ENCODE measurements around the gene NBEAL1.
"Not testable (repeated sequence)": the region's sequence is repeated elsewhere in the genome, so short reads cannot be mapped to it uniquely, and the experiment has no call there.

Gene NBEAL1

DNA sequence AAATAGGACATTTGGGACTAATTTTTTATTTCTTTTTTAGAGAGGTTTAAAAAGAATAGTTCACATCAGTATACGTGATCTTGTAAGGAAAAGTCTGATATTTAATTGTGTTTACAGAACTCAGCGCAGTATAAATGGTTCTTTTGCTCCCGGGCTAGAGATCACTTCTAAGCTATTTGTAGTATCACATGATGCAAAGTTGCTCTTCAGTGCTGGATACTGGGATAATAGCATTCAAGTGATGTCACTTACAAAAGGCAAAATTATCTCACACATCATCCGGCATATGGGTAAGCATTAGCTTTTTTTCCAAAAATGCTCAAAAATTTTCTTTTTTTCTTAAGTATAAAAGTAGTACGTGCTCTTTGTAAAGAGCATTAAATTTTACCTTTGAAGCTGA is 186.8 kb downstream of the NBEAL1 start:
- Histone ChIP-seq H4K20me1 (no peaks in the 10 kb centered on the region), H3K4me1 (no peaks in the 10 kb centered on the region), H3K27ac (no peak overlapping the region), H3K4me2 (no peak overlapping the region), H3K27me3 (no peaks in the 10 kb centered on the region), H3K9me3 (no peaks in the 10 kb centered on the region), H3K36me3 (no peaks in the 10 kb centered on the region), H3K9ac (no peak overlapping the region), H3K4me3 (no peak overlapping the region)
- TF ChIP-seq Cebpa-rat (IDR thresholded peaks at IDR 0.05): no peak

DNA sequence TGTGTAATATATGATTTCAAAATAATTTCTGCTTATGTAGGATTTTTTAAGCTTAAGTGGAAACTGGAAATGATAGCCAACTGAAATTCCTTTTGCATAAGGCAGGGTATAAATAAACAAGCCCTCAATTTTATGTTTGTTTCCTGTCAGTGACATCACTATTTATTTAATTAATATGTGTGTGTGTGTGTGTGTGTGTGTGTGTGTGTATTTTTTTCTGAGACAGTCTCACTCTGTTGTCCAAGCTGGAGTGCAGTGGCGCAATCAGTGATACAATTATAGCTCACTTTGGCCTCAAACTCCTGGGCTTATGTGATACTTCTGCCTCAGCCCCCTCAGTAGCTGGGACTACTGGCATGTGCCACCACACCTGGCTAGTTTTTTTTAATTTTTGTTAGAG is 194.9 kb downstream of the NBEAL1 start:
- no peak for TF ChIP-seq Cebpa-rat (IDR thresholded peaks at IDR 0.05)
- H3K4me3 ChIP-seq: no peak overlapping the region
- H3K9me3 ChIP-seq: no peaks in the 10 kb centered on the region
- H4K20me1 ChIP-seq: no peaks in the 10 kb centered on the region
- H3K27me3 ChIP-seq: no peaks in the 10 kb centered on the region
- H3K27ac ChIP-seq: no peak overlapping the region
- H3K4me2 ChIP-seq: no peak overlapping the region
- no peaks in the 10 kb centered on the region for H3K36me3 ChIP-seq
- no peaks in the 10 kb centered on the region for H3K4me1 ChIP-seq
- H3K9ac ChIP-seq: no peak overlapping the region

DNA sequence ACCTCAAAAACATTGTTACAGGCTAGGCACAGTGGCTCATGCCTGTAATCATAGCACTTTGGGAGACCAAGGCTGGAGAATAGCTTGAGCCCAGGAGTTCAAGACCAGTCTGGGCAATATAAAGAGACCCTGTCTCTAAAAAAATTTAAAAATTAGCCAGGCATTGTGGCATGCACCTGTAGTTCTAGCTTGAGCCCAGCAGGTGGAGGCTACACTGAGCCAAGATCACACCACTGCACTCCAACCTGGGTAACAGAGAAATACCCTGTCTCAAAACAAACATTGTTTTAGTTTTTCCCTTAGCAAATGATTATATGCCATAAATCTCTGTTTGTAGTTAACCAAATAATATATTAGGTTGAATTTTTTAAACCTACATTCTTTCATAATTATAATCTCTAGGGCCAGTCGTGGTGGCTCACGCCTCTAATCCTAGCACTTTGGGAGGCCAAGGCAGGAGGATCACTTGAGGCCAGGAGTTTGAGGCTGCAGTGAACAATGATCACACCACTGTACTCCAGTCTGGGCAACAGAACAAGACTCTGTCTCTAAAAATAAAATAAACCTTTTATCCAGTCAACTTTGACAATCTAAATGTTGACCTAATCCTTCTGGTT is 210.9 kb downstream of the NBEAL1 start:
- Histone ChIP-seq H3K4me1 (no peaks in the 10 kb centered on the region), H3K9me3 (no peaks in the 10 kb centered on the region), H3K4me3 (no peak overlapping the region), H3K27me3 (no peaks in the 10 kb centered on the region), H3K27ac (no peak overlapping the region), H4K20me1 (no peaks in the 10 kb centered on the region), H3K9ac (no peak overlapping the region), H3K4me2 (no peak overlapping the region), H3K36me3 (no peaks in the 10 kb centered on the region)
- TF ChIP-seq Cebpa-rat (IDR thresholded peaks at IDR 0.05): no peak

DNA sequence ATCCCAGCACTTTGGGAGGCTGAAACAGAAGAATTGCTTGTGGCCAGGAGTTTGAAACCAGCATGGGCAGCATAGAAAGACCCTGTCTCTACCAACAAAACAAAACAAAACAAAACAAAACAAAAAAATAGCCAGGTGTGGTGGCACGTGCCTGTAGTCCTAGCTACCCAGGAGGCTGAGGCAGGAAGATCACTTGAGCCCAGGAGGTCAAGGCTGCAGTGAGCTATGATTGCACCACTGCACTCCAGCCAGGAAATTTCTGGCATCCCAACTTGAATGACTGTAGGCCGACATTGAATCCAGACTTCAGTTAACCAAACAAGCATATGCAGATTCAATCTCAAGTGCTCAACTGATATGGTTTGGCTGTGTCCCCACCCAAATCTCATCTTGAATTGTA is 215.0 kb downstream of the NBEAL1 start:
- not testable (repeated sequence) for H3K4me2 ChIP-seq, H3K4me1 ChIP-seq, H3K9me3 ChIP-seq, H3K27me3 ChIP-seq, H3K9ac ChIP-seq, H3K4me3 ChIP-seq, H3K27ac ChIP-seq, H4K20me1 ChIP-seq, H3K36me3 ChIP-seq

DNA sequence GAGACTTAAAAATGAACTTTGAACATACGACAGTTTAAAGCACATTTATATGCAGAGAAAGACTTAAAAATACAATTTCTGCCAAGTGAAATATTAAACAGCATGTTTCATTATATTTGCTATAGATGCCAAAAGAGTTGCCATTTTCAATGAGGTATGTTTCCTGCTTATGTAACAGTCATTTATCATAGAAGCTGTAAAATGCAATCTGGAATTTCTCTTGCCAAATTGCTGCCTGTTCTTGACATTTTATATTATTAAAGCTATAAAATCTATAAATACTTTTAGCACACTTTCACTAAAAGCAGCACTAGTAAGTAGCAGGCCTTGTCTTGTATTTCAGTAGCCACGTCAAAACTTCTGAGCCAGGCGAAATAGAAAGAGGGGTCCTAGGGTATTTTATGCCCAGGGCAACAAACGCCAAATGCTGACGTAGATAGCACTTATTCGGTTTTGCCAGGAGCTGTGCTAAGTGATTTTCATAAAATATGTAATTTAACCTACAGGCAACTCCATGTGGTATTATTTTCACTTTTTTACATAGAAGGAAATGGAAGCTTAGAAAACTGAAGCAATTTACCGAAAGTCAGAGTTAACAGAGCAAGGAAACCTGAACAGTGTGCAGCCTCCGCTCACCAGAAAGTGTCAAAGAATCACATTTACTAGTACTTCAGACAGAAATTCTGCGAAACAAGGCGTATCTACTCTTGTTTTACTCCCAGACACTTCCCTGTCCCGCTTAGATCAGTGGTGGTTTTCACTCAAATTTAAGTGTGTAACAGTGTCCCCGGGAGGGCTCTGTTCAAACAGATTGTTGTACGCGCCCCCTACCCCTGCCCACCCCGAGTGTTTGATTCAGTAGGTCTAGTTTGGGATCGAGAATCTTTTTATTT is 222.9 kb downstream of the NBEAL1 start:
- Histone ChIP-seq H3K27me3 (no peaks in the 10 kb centered on the region), H3K9ac (peak overlapping the region; percentile 86), H3K4me2 (peak overlapping the region; percentile 75), H3K27ac (no peak overlapping the region), H3K4me1 (peaks cover 27% of the 10 kb centered on the region), H4K20me1 (peaks cover 12% of the 10 kb centered on the region; the same call in 1 of the 2 replicates), H3K9me3 (no peaks in the 10 kb centered on the region), H3K4me3 (peak overlapping the region; percentile 78), H3K36me3 (peaks cover 13% of the 10 kb centered on the region)
- TF ChIP-seq Cebpa-rat (IDR thresholded peaks at IDR 0.05): no peak

DNA sequence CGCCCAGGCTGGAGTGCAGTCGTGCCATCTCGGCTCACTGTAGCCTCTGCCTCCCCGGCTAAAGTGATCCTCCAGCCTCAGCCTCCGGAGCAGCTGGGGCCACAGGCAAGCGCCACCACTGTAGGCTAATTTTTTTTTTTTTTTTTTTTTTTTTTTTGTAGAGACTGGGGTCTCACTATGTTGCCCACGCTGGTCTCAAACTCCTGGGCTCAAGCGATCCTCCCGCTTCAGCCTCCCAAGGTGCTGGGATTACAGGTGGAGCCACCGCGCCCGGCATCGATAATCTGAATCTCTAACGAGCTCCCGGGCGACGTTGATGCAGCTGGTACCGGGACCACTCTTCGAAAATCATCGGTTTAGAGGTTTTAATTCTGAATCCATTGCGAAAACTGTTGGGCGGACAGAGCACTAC is 223.6 kb downstream of the NBEAL1 start:
- H3K4me2 ChIP-seq: peak overlapping the region; percentile 75
- peak overlapping the region; percentile 86 for H3K9ac ChIP-seq
- H3K4me3 ChIP-seq: peak overlapping the region; percentile 78
- H3K36me3 ChIP-seq: peaks cover 21% of the 10 kb centered on the region
- H4K20me1 ChIP-seq: peaks cover 12% of the 10 kb centered on the region; the same call in 1 of the 2 replicates
- no peaks in the 10 kb centered on the region for H3K9me3 ChIP-seq
- TF ChIP-seq Cebpa-rat (IDR thresholded peaks at IDR 0.05): no peak
- H3K4me1 ChIP-seq: peaks cover 27% of the 10 kb centered on the region
- peak overlapping the region; percentile 87 for H3K27ac ChIP-seq
- no peaks in the 10 kb centered on the region for H3K27me3 ChIP-seq

DNA sequence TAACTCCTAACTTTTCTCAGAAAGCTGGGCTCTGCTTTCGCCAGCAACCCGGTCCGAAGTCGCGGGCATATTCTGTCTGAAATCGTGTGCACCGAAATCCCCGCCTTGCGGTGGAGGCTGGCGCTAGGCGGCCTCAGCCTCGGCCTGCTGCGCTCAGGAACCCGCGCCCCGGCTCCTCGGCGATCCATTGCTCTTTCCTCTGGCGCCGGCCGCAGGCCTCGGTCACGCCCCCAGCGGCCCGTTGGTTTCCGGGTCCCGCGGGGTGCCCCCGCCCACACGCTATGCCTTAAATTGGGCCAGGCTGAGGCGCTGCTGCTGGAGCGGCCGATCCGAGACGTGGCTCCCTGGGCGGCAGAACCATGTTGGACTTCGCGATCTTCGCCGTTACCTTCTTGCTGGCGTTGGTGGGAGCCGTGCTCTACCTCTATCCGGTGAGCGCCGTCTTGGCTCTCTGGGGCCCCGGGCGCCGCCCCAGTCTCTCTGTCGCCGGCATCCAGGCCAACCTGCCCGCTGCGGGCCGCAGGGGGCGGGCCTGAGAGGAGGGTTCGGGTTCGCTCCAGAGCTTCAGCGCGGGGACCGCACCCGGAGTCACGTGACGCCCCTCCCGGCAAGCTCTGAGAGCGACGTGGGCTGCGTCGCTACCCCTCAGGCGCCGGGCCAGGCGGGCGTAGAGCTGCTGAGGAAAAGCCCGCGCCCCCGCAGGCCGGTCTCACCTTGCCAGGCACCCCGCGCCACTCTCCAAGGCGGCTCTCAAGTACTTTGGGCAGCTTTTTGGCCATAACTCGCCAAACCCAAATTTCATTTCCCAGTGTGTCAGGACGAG is 224.2 kb downstream of the NBEAL1 start, which contains the start of gene CYP20A1:
CYP20A1 (plus strand) TSS at position 315 of the 823 bp plus-strand sequence; CDS start at position 360, 45 bp downstream.
- H3K4me1 ChIP-seq: peaks cover 27% of the 10 kb centered on the region
- peak within 1 kb of the TSS; percentile 87 for H3K27ac ChIP-seq
- no peak for TF ChIP-seq Cebpa-rat (IDR thresholded peaks at IDR 0.05)
- H3K4me3 ChIP-seq: peak within 1 kb of the TSS; percentile 78
- H3K9me3 ChIP-seq: no peaks in the 10 kb centered on the region
- H3K4me2 ChIP-seq: peak within 1 kb of the TSS; percentile 81
- no peaks in the 10 kb centered on the region for H3K27me3 ChIP-seq
- peaks cover 12% of the 10 kb centered on the region; the same call in 1 of the 2 replicates for H4K20me1 ChIP-seq
- H3K9ac ChIP-seq: peak within 1 kb of the TSS; percentile 86
- H3K36me3 ChIP-seq: peaks cover 27% of the 10 kb centered on the region

DNA sequence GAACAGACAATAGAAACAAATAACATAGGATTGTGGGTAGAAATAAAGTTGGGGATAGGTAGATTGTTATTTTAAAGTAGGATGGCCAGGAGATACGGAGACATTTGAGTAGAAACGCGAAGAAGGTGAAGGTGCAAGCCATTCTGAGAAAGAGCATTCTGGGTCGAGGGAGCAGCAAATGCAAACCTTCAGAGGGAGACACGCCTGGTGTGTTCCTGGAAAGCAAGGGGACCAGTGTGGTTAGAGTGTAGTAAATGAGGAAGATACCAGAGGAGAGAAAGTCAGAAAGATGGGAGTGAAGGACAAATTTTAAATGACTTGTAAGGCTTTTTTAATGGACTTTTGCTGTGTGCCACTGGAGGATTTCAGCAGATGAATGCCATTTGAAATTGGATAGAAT is 225.8 kb downstream of the NBEAL1 start:
- no peak overlapping the region for H3K27ac ChIP-seq
- H3K4me2 ChIP-seq: peak overlapping the region; percentile 81
- H4K20me1 ChIP-seq: peaks cover 12% of the 10 kb centered on the region; the same call in 1 of the 2 replicates
- no peaks in the 10 kb centered on the region for H3K9me3 ChIP-seq
- peaks cover 23% of the 10 kb centered on the region for H3K4me1 ChIP-seq
- 0 out of 2 replicates have a peak overlapping the region, but pooled peaks have one; percentile 86 for H3K9ac ChIP-seq
- peaks cover 34% of the 10 kb centered on the region for H3K36me3 ChIP-seq
- H3K4me3 ChIP-seq: 0 out of 2 replicates have a peak overlapping the region, but pooled peaks have one; percentile 78
- no peaks in the 10 kb centered on the region for H3K27me3 ChIP-seq
- no peak for TF ChIP-seq Cebpa-rat (IDR thresholded peaks at IDR 0.05)

DNA sequence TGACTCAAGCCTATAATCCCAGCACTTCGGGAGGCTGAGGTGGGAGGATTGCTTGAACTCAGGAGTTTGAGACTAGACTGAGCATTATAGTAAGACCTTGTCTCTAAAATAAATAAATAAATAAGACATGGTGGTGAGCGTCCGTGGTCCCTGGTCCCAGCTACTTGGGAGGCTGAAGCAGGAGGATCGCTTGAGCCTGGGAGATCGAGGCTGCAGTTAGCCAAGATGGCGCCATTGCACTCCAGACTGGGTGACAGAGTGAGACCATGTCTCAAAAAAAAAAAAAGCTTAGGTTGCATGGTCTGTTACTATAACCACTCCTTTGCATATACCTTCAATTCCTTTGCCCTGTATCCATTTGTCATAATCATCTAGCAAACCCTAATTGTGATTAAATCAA is 227.8 kb downstream of the NBEAL1 start:
- H3K4me3 ChIP-seq: no peak overlapping the region
- no peak overlapping the region for H3K9ac ChIP-seq
- H3K27ac ChIP-seq: no peak overlapping the region
- no peaks in the 10 kb centered on the region for H3K9me3 ChIP-seq
- no peak for TF ChIP-seq Cebpa-rat (IDR thresholded peaks at IDR 0.05)
- no peak overlapping the region for H3K4me2 ChIP-seq
- H4K20me1 ChIP-seq: peaks cover 12% of the 10 kb centered on the region; the same call in 1 of the 2 replicates
- no peaks in the 10 kb centered on the region for H3K27me3 ChIP-seq
- peaks cover 54% of the 10 kb centered on the region for H3K36me3 ChIP-seq
- peaks cover 23% of the 10 kb centered on the region for H3K4me1 ChIP-seq
